Body of pancreas (tissue), 4 donors: ENCODE data around the gene KAT6B. TPM values are rescaled to one million over a fixed set of nuclear protein-coding genes. Genes with fewer than 3 reads are reported as not detected.

ENCODE experiments used
- ATAC-seq: fragments of 150-250 bp; one replicate; pipeline ENCODE4 v1.9.1; 2016
- DNase-seq, 4 donors: peaks; one replicate each; pipeline ENCODE4 v3.0.0-alpha.2; 2019
- H3K27ac ChIP-seq, 4 donors: fragments of 200-600 bp; sonication (generic); 1 replicate in 3 of 4; 2 replicates in 1 of 4; pipeline versions ENCODE4 v1.5.1 to v1.6.1; 2016 to 2019; ENCODE audit warnings: mild to moderate bottlenecking in 1 of 4, mixed read lengths in 1 of 4, moderate library complexity in 1 of 4
- H3K27me3 ChIP-seq, 2 donors: fragments of 200-600 bp; sonication (generic); one replicate each; pipeline ENCODE4 v1.6.0; 2016; ENCODE audit warnings: mild to moderate bottlenecking in 1 of 2
- H3K36me3 ChIP-seq, 2 donors: fragments of 200-600 bp; sonication (generic); replicated peaks in 1 of 2; 2 replicates each; pipeline ENCODE4 v1.5.1; 2016; ENCODE audit warnings: low read depth in 2 of 2; ENCODE audit not compliant: insufficient read depth in 1 of 2
- H3K4me1 ChIP-seq: fragments of 200-600 bp; sonication (generic); one replicate; pipeline ENCODE4 v1.6.0; 2016
- H3K4me3 ChIP-seq, 2 donors: fragments of 200-600 bp; sonication (generic); 1 replicate in 1 of 2; 2 replicates in 1 of 2; pipeline ENCODE4 v1.5.1; 2016 to 2019
- H3K9me3 ChIP-seq, 3 donors: fragments of 200-600 bp; sonication (generic); 1 replicate in 2 of 3; 2 replicates in 1 of 3; pipeline ENCODE4 v1.5.1; 2016
- POLR2A ChIP-seq, 3 donors: fragments of 450-650 bp; IDR thresholded peaks; one replicate each; pipeline ENCODE4 v1.6.1; 2016; ENCODE audit warnings: antibody characterized with exemption in 3 of 3, mild to moderate bottlenecking in 2 of 3
- WGBS, 2 donors: methylation state at CpG; one replicate each; pipeline ENCODE4 v1.1.5; 2017; 5-methylcytosine and 5-hydroxymethylcytosine counted together
- intact Hi-C: fragments of 100-400 bp; cut with DNase I; formaldehyde crosslinking; loops from one replicate; pipeline ENCODE4 v1.15.1; 2023
- total RNA-seq, 2 donors: library from RNA; depleted of rRNA; stranded (reverse); fragments of >200 nt; gene quantifications; one replicate each; pipeline ENCODE4 v1.1.0, GENCODE V29; 2016
- TF ChIP-seq, protein P1 (sequence below), 7 experiments: fragments of 450-650 bp in 4 of 7; fragments of 200-600 bp in 3 of 7; sonication (generic) in 3 of 7; IDR thresholded peaks; one replicate each; pipeline ENCODE4 v1.5.1; 2016 to 2019; ENCODE audit warnings: antibody characterized with exemption in 7 of 7

The KAT6B gene
- total RNA-seq, 2 donors from 2014 or later, result 39.9 to 45.9 TPM

DNA sequence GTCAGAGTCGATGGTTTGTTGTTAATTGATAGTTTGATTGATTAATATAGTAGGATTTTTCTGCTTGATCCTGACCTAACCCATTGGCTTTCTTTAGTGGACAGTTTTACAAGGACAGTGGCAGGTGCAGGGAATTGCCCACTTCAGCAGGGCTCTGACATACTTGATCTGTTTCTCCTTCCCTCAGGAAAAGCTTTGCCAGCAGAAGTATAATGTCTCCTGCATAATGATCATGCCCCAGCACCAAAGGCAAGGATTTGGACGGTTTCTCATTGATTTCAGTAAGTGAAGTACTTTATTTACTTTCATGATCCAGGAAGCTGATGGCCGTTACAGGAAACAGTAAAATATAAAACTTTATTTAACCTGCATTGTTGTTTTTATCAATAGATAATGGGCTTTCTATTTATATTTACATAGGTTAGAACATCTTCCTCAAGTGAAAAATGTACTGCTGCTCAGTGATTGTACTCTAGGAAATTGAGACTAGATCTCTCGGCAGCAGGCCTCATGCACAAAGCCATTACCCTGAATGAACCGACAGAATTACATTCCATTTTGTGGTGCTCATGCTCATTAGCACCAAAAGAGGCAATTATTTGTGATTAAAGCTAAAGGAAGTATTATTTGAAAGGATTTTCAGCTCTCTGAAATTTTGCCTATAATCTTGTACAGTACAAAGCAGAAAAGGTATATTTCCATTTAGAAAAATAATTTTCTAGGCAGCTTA, 162.6 kb downstream of the KAT6B start:
- intact Hi-C loops, result no loop called here
- WGBS, 2 donors, result 25 to 32% methylated on average over 5 of the region's 5 CpGs
- Histone ChIP-seq H3K27ac (peak overlapping the region in 3 of 4 donors; percentile 13 to 58 (median 43)), H3K27me3 (no peaks in the 10 kb centered on the region), H3K4me1 (peaks cover 23% of the 10 kb centered on the region), H3K4me3 (no peak overlapping the region), H3K9me3 (no peaks in the 10 kb centered on the region), H3K36me3 (no peaks in the 10 kb centered on the region)
- ATAC-seq (no peak), DNase-seq (no peak)
- TF ChIP-seq POLR2A (IDR thresholded peaks at IDR 0.05), result no peak
- TF ChIP-seq, protein P1, sequence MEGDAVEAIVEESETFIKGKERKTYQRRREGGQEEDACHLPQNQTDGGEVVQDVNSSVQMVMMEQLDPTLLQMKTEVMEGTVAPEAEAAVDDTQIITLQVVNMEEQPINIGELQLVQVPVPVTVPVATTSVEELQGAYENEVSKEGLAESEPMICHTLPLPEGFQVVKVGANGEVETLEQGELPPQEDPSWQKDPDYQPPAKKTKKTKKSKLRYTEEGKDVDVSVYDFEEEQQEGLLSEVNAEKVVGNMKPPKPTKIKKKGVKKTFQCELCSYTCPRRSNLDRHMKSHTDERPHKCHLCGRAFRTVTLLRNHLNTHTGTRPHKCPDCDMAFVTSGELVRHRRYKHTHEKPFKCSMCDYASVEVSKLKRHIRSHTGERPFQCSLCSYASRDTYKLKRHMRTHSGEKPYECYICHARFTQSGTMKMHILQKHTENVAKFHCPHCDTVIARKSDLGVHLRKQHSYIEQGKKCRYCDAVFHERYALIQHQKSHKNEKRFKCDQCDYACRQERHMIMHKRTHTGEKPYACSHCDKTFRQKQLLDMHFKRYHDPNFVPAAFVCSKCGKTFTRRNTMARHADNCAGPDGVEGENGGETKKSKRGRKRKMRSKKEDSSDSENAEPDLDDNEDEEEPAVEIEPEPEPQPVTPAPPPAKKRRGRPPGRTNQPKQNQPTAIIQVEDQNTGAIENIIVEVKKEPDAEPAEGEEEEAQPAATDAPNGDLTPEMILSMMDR (IDR thresholded peaks at IDR 0.05), result no peak

DNA sequence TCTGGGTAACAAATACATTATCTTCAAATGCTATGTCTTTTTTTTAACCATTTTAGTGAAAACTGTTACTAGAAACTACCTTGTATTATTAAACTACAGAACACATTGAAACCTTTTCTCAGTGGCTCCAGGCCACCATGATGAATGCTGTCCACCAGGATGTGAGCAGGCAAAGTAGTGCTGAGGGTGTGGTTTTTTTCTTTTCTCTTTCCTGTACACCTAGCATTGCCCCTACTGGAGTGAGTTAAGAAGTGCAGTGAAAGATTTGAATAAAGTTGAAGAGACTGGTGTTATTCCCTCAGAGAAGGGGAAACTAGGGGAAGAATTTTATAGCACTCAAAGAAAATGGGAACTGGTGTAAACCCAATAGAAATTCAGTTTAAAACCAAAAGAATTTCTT, 165.0 kb downstream of the KAT6B start:
- Histone ChIP-seq H3K4me3 (no peak overlapping the region), H3K4me1 (peaks cover 35% of the 10 kb centered on the region), H3K36me3 (no peaks in the 10 kb centered on the region), H3K9me3 (no peaks in the 10 kb centered on the region), H3K27ac (no peak overlapping the region), H3K27me3 (no peaks in the 10 kb centered on the region)
- intact Hi-C loops, result no loop called here
- ATAC-seq (peak; percentile 63), DNase-seq (no peak)
- no peak for TF ChIP-seq POLR2A (IDR thresholded peaks at IDR 0.05)
- TF ChIP-seq, protein P1 (IDR thresholded peaks at IDR 0.05), result peak in 5 of 7 experiments; percentile 20 to 42 (median 38)

DNA sequence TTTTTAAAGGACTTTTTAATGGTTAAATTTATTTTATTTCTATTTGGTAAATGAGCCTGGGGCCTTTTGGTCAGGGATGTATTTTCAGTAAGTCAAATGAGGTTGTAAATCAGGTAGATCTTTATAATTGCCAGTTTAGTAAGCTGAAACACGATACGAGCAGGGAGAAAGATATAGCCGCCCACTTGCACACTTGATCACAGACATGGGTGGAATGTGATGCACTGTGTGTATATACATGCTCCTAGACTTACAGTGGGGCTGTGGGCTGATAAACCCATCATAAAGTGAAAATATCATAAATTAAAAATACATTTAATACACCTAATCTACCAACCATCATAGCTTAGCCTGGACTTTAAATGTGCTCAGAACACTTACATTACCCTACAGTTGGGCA, 165.7 kb downstream of the KAT6B start:
- H3K36me3 ChIP-seq, result no peaks in the 10 kb centered on the region
- ATAC-seq (no peak), DNase-seq (no peak)
- H3K27me3 ChIP-seq, result no peaks in the 10 kb centered on the region
- WGBS, 2 donors, result 92 to 97% methylated on average over 3 of the region's 3 CpGs
- no peak overlapping the region for H3K4me3 ChIP-seq
- peaks cover 35% of the 10 kb centered on the region for H3K4me1 ChIP-seq
- H3K27ac ChIP-seq, result no peak overlapping the region
- TF ChIP-seq POLR2A (IDR thresholded peaks at IDR 0.05), result no peak
- TF ChIP-seq, protein P1 (IDR thresholded peaks at IDR 0.05), result no peak
- intact Hi-C loops, result no loop called here
- H3K9me3 ChIP-seq, result no peaks in the 10 kb centered on the region

DNA sequence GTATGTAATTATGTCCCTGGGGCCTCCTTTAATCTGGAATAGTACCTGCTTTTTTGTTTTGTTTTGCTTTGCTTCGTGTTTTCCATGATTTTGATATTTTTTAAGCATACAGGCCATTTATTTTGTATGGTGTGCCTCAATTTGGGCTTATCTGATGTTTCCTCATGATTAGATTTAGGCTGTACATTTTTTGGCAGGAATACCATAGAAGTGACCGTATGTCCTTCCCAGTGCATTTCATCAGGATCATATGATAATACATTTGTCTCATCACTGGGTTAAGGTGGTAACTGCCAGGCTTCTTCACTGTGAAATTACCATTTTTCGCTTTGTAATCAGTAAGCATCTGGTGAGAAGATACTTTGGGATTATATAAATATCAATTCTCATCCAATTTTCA, 167.2 kb downstream of the KAT6B start:
- no peak for TF ChIP-seq POLR2A (IDR thresholded peaks at IDR 0.05)
- TF ChIP-seq, protein P1 (IDR thresholded peaks at IDR 0.05), result no peak
- DNase-seq (no peak), ATAC-seq (no peak)
- 85 to 86% methylated on average over 3 of the region's 3 CpGs for WGBS, 2 donors
- peaks cover 25% of the 10 kb centered on the region for H3K4me1 ChIP-seq
- H3K4me3 ChIP-seq, result no peak overlapping the region
- intact Hi-C loops, result no loop called here
- no peak overlapping the region for H3K27ac ChIP-seq
- no peaks in the 10 kb centered on the region for H3K36me3 ChIP-seq
- no peaks in the 10 kb centered on the region for H3K27me3 ChIP-seq
- H3K9me3 ChIP-seq, result no peaks in the 10 kb centered on the region

DNA sequence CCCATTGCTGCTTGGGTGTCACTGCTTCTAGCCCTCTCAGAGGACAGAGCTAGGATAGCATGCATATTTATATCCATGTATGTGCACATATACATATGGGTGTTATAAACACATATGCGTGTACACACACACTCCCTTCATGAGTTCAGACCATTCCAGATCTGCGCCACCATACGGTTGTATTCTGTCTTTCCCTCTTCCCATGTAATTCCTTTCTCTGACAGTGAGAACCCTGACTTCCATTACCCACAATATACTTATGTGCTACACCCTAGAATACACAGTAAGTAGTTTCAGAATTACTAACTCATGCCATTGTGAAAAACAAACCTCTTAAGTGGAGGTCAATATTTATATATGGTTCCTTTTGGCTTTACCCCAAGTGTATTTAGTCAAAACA, 168.5 kb downstream of the KAT6B start:
- H3K4me3 ChIP-seq, result no peak overlapping the region
- DNase-seq, result no peak
- H3K36me3 ChIP-seq, result no peaks in the 10 kb centered on the region
- H3K27ac ChIP-seq, result no peak overlapping the region
- ATAC-seq, result no peak
- H3K9me3 ChIP-seq, result no peaks in the 10 kb centered on the region
- TF ChIP-seq POLR2A (IDR thresholded peaks at IDR 0.05), result no peak
- TF ChIP-seq, protein P1 (IDR thresholded peaks at IDR 0.05), result no peak
- peaks cover 13% of the 10 kb centered on the region for H3K4me1 ChIP-seq
- 92% methylated on average over 3 of the region's 3 CpGs for WGBS, 2 donors
- intact Hi-C loops, result no loop called here
- no peaks in the 10 kb centered on the region for H3K27me3 ChIP-seq
